DOHH2 (cell line): ENCODE data around the gene ADORA3.

ENCODE experiments used
- H3F3A ChIP-seq: fragments of 200-600 bp; sonication (generic), shearing (Covaris generic); 2 replicates; pipeline ENCODE4 v1.6.0; 2016; ENCODE audit warnings: antibody characterized with exemption, mild to moderate bottlenecking; ENCODE audit not compliant: control insufficient read depth, insufficient read depth
- H3K27ac ChIP-seq: fragments of 200-600 bp; sonication (generic); 2 replicates; pipeline ENCODE4 v1.5.1; 2014; ENCODE audit warnings: low read depth, mild to moderate bottlenecking, low read length, moderate library complexity
- H3K27me3 ChIP-seq: fragments of 200-600 bp; sonication (generic); 2 replicates; pipeline ENCODE4 v1.6.1; 2014; ENCODE audit warnings: mild to moderate bottlenecking, low read length, mixed read lengths; ENCODE audit not compliant: control insufficient read depth
- H3K36me3 ChIP-seq: fragments of 200-600 bp; sonication (generic); 2 replicates; pipeline ENCODE4 v1.6.1; 2014; ENCODE audit warnings: mild to moderate bottlenecking, low read length, moderate library complexity, mixed read lengths; ENCODE audit not compliant: control insufficient read depth
- H3K4me1 ChIP-seq: fragments of 200-600 bp; sonication (generic); 2 replicates; pipeline ENCODE4 v1.6.1; 2014; ENCODE audit warnings: mild to moderate bottlenecking, low read length, mixed read lengths; ENCODE audit not compliant: control insufficient read depth
- H3K4me2 ChIP-seq: fragments of 200-600 bp; sonication (generic); 2 replicates; pipeline ENCODE4 v1.6.0; 2014; ENCODE audit warnings: mild to moderate bottlenecking, low read length, moderate library complexity
- H3K4me3 ChIP-seq: fragments of 200-600 bp; sonication (generic); 2 replicates; pipeline ENCODE4 v1.5.1; 2014; ENCODE audit warnings: mild to moderate bottlenecking, low read length, mixed read lengths
- H3K79me2 ChIP-seq: fragments of 200-600 bp; sonication (generic); 2 replicates; pipeline ENCODE4 v1.6.1; 2014; ENCODE audit warnings: mild to moderate bottlenecking, low read length, mixed read lengths; ENCODE audit not compliant: control insufficient read depth
- H3K9me2 ChIP-seq: fragments of 200-600 bp; sonication (generic); replicated peaks from 2 replicates; pipeline ENCODE4 v1.6.1; 2014; ENCODE audit warnings: mild to moderate bottlenecking, low read length, mixed read lengths; ENCODE audit not compliant: control insufficient read depth
- H3K9me3 ChIP-seq: fragments of 200-600 bp; sonication (generic); 2 replicates; pipeline ENCODE4 v1.6.1; 2014; ENCODE audit warnings: antibody characterized with exemption, low read length, mixed read lengths; ENCODE audit not compliant: control insufficient read depth, insufficient read depth
- H4K20me1 ChIP-seq: fragments of 200-600 bp; sonication (generic); 2 replicates; pipeline ENCODE4 v1.6.0; 2014; ENCODE audit warnings: low read depth, mild to moderate bottlenecking, antibody characterized with exemption, low read length, moderate library complexity; ENCODE audit not compliant: control insufficient read depth, insufficient read depth
- EZH2phosphoT487 ChIP-seq: fragments of 200-600 bp; sonication (generic); IDR thresholded peaks from 2 replicates; pipeline ENCODE4 v1.6.1; 2017; ENCODE audit warnings: borderline replicate concordance, mild to moderate bottlenecking, antibody characterized with exemption, low read length, moderate library complexity, mixed read lengths
- TF ChIP-seq, protein P1 (sequence below): fragments of 200-600 bp; sonication (generic); IDR thresholded peaks from one replicate; pipeline ENCODE4 v1.5.1; 2014; ENCODE audit warnings: antibody characterized with exemption, mild to moderate bottlenecking, low read depth, low read length; ENCODE audit not compliant: poor library complexity, severe bottlenecking

Gene ADORA3

DNA sequence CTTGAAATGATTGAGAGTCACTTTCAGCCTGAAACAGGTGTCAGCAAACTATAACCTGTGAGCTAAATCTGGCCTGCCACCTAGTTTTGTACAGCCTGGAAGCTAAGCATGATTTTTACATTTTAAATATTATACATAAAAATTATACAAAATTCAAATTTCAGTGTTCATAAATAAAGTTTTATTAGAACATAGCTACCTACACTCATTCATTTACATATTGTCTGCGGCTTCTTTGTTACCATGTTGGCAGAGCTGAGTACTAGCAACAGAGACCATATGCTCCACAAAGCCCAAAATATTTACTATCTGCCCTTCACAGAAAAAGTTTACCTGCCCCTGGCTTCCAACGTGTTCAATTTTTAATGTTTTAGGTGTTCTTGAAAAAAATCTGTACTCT, 37.7 kb downstream of the ADORA3 start:
- TF ChIP-seq, protein P1, sequence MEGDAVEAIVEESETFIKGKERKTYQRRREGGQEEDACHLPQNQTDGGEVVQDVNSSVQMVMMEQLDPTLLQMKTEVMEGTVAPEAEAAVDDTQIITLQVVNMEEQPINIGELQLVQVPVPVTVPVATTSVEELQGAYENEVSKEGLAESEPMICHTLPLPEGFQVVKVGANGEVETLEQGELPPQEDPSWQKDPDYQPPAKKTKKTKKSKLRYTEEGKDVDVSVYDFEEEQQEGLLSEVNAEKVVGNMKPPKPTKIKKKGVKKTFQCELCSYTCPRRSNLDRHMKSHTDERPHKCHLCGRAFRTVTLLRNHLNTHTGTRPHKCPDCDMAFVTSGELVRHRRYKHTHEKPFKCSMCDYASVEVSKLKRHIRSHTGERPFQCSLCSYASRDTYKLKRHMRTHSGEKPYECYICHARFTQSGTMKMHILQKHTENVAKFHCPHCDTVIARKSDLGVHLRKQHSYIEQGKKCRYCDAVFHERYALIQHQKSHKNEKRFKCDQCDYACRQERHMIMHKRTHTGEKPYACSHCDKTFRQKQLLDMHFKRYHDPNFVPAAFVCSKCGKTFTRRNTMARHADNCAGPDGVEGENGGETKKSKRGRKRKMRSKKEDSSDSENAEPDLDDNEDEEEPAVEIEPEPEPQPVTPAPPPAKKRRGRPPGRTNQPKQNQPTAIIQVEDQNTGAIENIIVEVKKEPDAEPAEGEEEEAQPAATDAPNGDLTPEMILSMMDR: no peak
- no peak for TF ChIP-seq EZH2phosphoT487
- Histone ChIP-seq H3K4me2 (no peak overlapping the region), H3K36me3 (peaks cover 37% of the 10 kb centered on the region)

GRCh38 chr1:111463029-111463683, 40.3 kb downstream of the ADORA3 start:
- no peak overlapping the region for H3K4me3 ChIP-seq
- 0 out of 2 replicates have a peak, but pooled peaks cover 3% of the 10 kb centered on the region for H3F3A ChIP-seq
- no peak overlapping the region for H3K27ac ChIP-seq
- no peak overlapping the region for H3K4me2 ChIP-seq
- H3K4me1 ChIP-seq: no peaks in the 10 kb centered on the region
- H3K79me2 ChIP-seq: no peaks in the 10 kb centered on the region
- TF ChIP-seq, protein P1: no peak
- no peak for TF ChIP-seq EZH2phosphoT487
- H3K9me3 ChIP-seq: no peaks in the 10 kb centered on the region
- H3K27me3 ChIP-seq: no peaks in the 10 kb centered on the region
- no peaks in the 10 kb centered on the region for H4K20me1 ChIP-seq
- peaks cover 43% of the 10 kb centered on the region for H3K36me3 ChIP-seq
- H3K9me2 ChIP-seq: no peaks in the 10 kb centered on the region

More for the DNA sequence above, 37.7 kb downstream of the ADORA3 start:
- Histone ChIP-seq H4K20me1 (no peaks in the 10 kb centered on the region), H3K27me3 (no peaks in the 10 kb centered on the region), H3F3A (peaks cover 4% of the 10 kb centered on the region; the same call in 1 of the 2 replicates), H3K27ac (no peak overlapping the region), H3K9me2 (no peaks in the 10 kb centered on the region), H3K79me2 (no peaks in the 10 kb centered on the region), H3K9me3 (no peaks in the 10 kb centered on the region), H3K4me3 (no peak overlapping the region), H3K4me1 (peaks cover 15% of the 10 kb centered on the region)

DNA sequence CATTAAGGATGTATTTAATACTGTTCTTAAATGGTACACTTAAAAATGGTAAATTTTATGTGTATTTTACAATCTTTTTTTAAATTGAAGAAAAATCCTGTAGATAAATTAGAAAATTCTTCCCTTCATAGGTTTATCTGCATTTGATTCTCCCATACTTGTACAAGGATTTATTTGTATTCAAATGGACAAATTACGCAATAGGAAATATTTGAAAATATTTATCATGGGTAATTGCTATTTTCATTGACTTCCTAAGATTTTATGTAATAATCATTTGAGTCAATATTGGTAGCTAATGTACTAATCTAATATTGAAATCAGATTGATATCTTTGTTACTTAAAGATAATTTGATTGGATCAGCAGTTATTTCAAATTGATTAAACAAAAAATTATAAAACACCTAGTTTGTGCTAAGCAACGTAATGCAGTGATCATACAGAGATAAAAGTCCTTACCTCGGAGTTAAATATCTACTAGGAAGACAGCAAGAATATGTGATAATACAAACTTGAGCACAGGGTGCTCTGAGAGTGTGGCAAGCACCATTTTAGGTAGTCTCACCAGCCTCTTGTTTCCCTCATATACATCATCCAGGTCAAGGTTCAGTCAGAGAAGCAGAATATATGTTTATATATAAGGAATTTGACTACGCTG, 40.9 kb downstream of the ADORA3 start:
- peaks cover 3% of the 10 kb centered on the region; the same call in 1 of the 2 replicates for H4K20me1 ChIP-seq

More for the DNA sequence above, 40.9 kb downstream of the ADORA3 start:
- Histone ChIP-seq H3F3A (0 out of 2 replicates have a peak, but pooled peaks cover 3% of the 10 kb centered on the region), H3K27me3 (no peaks in the 10 kb centered on the region), H3K4me1 (no peaks in the 10 kb centered on the region), H3K9me2 (no peaks in the 10 kb centered on the region), H3K27ac (no peak overlapping the region), H3K4me3 (no peak overlapping the region), H3K9me3 (no peaks in the 10 kb centered on the region), H3K79me2 (0 out of 2 replicates have a peak, but pooled peaks cover 1% of the 10 kb centered on the region), H3K36me3 (peaks cover 50% of the 10 kb centered on the region), H3K4me2 (no peak overlapping the region)
- no peak for TF ChIP-seq EZH2phosphoT487
- TF ChIP-seq, protein P1: no peak
